Measurements from ENCODE around the gene BAD.

DNA sequence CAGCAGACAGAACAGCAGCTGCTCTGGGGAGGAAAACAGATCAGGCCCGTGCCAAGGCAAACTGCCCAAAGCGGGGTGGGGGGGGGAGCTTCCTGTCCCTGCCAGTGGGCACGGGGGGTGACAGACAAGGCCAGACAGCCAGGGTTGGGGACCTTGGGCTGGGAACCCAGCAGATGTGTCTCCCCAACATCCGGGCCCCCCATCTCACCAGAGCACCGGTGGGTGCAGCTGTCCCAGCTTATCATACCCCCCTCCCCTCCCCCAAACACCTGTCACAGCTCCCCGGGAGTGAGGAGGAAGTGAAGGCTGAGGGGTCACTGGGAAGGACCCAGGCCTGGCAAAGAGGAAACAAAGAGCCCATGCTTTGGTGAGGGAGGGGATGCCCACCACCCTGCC is 39.1 kb downstream of the BAD start:
- TF ChIP-seq, protein P1, sequence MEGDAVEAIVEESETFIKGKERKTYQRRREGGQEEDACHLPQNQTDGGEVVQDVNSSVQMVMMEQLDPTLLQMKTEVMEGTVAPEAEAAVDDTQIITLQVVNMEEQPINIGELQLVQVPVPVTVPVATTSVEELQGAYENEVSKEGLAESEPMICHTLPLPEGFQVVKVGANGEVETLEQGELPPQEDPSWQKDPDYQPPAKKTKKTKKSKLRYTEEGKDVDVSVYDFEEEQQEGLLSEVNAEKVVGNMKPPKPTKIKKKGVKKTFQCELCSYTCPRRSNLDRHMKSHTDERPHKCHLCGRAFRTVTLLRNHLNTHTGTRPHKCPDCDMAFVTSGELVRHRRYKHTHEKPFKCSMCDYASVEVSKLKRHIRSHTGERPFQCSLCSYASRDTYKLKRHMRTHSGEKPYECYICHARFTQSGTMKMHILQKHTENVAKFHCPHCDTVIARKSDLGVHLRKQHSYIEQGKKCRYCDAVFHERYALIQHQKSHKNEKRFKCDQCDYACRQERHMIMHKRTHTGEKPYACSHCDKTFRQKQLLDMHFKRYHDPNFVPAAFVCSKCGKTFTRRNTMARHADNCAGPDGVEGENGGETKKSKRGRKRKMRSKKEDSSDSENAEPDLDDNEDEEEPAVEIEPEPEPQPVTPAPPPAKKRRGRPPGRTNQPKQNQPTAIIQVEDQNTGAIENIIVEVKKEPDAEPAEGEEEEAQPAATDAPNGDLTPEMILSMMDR (IDR thresholded peaks at IDR 0.05), result no peak
- no peak for TF ChIP-seq POLR2AphosphoS5 (IDR thresholded peaks at IDR 0.05; ENCODE audit: insufficient read depth in 1 of 2, low read depth in 1 of 2)
